ENCODE data around the gene LONRF3. TPM values are rescaled to one million over a fixed set of nuclear protein-coding genes. Genes with fewer than 3 reads are reported as not detected.
A peak's percentile ranks its signal among the peaks of the same experiment; 100 is the strongest.

LONRF3 gene
- total and polyA plus RNA-seq, 2 of the 13 experiments (the other 11 are each of a cell fraction or from before 2014, with no cell fraction given): 4.8 to 11.6 TPM

DNA sequence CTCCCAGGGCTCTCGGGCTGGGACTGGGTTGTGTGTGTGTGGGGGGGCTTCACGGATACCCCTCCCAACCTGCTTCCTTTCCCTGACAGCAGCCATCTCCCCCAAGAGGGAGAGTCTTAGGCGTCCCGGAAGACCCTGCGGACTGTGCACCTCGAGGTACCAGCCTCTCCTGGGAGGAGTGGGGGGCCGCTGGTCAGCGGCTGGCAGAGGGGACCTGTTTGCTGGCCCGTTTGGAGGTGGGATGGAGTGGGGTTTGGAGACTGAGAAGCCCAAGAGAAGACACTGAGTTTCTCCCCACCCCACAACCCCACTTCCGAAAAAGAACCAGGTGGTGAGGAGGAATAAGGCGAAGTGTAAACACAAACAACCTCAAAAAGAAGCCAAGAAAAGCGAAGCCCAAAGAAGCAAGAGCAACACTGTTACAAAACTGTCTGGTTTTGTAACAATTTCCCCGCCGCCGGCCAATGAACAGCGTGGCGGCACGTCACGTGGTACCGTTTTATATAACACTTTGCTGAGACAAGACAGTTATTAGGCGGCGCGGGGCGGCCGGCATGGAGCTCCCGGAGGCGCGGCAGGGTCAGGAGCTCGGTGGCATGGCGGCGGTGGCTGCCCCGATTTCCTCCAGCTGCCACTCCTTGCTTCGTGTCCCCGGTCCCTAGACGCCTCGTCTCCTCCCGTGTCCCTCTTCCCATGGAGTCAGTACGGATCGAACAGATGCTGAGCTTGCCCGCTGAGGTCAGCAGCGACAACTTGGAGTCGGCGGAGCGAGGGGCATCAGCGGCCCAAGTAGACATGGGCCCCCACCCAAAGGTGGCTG, at the start of gene LONRF3 (continued):
- TF ChIP-seq ZKSCAN8 (CRISPR knock-in tag; IDR thresholded peaks at IDR 0.05; ENCODE audit: borderline replicate concordance): no peak
- TF ChIP-seq MAFF (IDR thresholded peaks at IDR 0.05; ENCODE audit: low read depth, low read length): no peak
- no peak for TF ChIP-seq ZNF772 (CRISPR knock-in tag; IDR thresholded peaks at IDR 0.05)
- TF ChIP-seq, protein P1, sequence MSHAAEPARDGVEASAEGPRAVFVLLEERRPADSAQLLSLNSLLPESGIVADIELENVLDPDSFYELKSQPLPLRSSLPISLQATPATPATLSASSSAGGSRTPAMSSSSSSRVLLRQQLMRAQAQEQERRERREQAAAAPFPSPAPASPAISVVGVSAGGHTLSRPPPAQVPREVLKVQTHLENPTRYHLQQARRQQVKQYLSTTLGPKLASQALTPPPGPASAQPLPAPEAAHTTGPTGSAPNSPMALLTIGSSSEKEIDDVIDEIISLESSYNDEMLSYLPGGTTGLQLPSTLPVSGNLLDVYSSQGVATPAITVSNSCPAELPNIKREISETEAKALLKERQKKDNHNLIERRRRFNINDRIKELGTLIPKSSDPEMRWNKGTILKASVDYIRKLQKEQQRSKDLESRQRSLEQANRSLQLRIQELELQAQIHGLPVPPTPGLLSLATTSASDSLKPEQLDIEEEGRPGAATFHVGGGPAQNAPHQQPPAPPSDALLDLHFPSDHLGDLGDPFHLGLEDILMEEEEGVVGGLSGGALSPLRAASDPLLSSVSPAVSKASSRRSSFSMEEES (CRISPR knock-in tag; IDR thresholded peaks at IDR 0.05): peak; percentile 41; the same call in 1 of the 2 replicates
- TF ChIP-seq ARID2 (CRISPR knock-in tag; IDR thresholded peaks at IDR 0.05; ENCODE audit: borderline replicate concordance): no peak
- TF ChIP-seq, protein P2, sequence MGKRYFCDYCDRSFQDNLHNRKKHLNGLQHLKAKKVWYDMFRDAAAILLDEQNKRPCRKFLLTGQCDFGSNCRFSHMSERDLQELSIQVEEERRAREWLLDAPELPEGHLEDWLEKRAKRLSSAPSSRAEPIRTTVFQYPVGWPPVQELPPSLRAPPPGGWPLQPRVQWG (CRISPR knock-in tag; IDR thresholded peaks at IDR 0.05; ENCODE audit: borderline replicate concordance, low read depth): no peak
- TF ChIP-seq ZNF83 (CRISPR knock-in tag; IDR thresholded peaks at IDR 0.05; ENCODE audit: borderline replicate concordance): no peak
- TF ChIP-seq RAD51 (IDR thresholded peaks at IDR 0.05; ENCODE audit: borderline replicate concordance): peak; percentile 74; the same call in 1 of the 2 replicates
- TF ChIP-seq, protein P3, sequence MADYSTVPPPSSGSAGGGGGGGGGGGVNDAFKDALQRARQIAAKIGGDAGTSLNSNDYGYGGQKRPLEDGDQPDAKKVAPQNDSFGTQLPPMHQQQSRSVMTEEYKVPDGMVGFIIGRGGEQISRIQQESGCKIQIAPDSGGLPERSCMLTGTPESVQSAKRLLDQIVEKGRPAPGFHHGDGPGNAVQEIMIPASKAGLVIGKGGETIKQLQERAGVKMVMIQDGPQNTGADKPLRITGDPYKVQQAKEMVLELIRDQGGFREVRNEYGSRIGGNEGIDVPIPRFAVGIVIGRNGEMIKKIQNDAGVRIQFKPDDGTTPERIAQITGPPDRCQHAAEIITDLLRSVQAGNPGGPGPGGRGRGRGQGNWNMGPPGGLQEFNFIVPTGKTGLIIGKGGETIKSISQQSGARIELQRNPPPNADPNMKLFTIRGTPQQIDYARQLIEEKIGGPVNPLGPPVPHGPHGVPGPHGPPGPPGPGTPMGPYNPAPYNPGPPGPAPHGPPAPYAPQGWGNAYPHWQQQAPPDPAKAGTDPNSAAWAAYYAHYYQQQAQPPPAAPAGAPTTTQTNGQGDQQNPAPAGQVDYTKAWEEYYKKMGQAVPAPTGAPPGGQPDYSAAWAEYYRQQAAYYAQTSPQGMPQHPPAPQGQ (CRISPR knock-in tag; IDR thresholded peaks at IDR 0.05; ENCODE audit: borderline replicate concordance): no peak
- TF ChIP-seq TCF7L2 (IDR thresholded peaks at IDR 0.05; ENCODE audit: low read depth, low read length): no peak
- TF ChIP-seq RFX3 (CRISPR knock-in tag; IDR thresholded peaks at IDR 0.05): no peak
- TF ChIP-seq SMARCE1 (IDR thresholded peaks at IDR 0.05; ENCODE audit: borderline replicate concordance): no peak
- TF ChIP-seq, protein P4, sequence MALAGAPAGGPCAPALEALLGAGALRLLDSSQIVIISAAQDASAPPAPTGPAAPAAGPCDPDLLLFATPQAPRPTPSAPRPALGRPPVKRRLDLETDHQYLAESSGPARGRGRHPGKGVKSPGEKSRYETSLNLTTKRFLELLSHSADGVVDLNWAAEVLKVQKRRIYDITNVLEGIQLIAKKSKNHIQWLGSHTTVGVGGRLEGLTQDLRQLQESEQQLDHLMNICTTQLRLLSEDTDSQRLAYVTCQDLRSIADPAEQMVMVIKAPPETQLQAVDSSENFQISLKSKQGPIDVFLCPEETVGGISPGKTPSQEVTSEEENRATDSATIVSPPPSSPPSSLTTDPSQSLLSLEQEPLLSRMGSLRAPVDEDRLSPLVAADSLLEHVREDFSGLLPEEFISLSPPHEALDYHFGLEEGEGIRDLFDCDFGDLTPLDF (CRISPR knock-in tag; IDR thresholded peaks at IDR 0.05): no peak
- TF ChIP-seq SPEN (CRISPR knock-in tag; IDR thresholded peaks at IDR 0.05; ENCODE audit: low read depth): no peak
- peak; percentile 18; the same call in 1 of the 2 replicates for TF ChIP-seq CEBPG (CRISPR knock-in tag; IDR thresholded peaks at IDR 0.05)
- TF ChIP-seq, protein P5, sequence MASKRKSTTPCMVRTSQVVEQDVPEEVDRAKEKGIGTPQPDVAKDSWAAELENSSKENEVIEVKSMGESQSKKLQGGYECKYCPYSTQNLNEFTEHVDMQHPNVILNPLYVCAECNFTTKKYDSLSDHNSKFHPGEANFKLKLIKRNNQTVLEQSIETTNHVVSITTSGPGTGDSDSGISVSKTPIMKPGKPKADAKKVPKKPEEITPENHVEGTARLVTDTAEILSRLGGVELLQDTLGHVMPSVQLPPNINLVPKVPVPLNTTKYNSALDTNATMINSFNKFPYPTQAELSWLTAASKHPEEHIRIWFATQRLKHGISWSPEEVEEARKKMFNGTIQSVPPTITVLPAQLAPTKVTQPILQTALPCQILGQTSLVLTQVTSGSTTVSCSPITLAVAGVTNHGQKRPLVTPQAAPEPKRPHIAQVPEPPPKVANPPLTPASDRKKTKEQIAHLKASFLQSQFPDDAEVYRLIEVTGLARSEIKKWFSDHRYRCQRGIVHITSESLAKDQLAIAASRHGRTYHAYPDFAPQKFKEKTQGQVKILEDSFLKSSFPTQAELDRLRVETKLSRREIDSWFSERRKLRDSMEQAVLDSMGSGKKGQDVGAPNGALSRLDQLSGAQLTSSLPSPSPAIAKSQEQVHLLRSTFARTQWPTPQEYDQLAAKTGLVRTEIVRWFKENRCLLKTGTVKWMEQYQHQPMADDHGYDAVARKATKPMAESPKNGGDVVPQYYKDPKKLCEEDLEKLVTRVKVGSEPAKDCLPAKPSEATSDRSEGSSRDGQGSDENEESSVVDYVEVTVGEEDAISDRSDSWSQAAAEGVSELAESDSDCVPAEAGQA (IDR thresholded peaks at IDR 0.05; ENCODE audit: low read depth): no peak
- TF ChIP-seq, protein P5 (CRISPR knock-in tag; IDR thresholded peaks at IDR 0.05; ENCODE audit: borderline replicate concordance): no peak
- TF ChIP-seq, protein P6, sequence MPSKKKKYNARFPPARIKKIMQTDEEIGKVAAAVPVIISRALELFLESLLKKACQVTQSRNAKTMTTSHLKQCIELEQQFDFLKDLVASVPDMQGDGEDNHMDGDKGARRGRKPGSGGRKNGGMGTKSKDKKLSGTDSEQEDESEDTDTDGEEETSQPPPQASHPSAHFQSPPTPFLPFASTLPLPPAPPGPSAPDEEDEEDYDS (CRISPR knock-in tag; IDR thresholded peaks at IDR 0.05): peak; percentile 85

Measured in HepG2 (cell line).